K562 (cell line): ENCODE measurements around the gene PRELID3B. TPM values are rescaled to one million over a fixed set of nuclear protein-coding genes. Genes with fewer than 3 reads are reported as not detected.

Experiments
- CBX1 ChIP-seq: sonication (generic); IDR thresholded peaks from 2 replicates; pipeline ENCODE4 v1.6.1; 2016; ENCODE audit warnings: antibody characterized with exemption, low read depth, mild to moderate bottlenecking
- CREBBP ChIP-seq: IDR thresholded peaks from one replicate; pipeline ENCODE4 v1.6.1; 2012; ENCODE audit warnings: low read depth, mild to moderate bottlenecking, control low read depth, inconsistent platforms, low read length
- FOSL1 ChIP-seq: fragments of 200-800 bp; sonication (Bioruptor generic); conservative IDR thresholded peaks from 2 replicates; pipeline ENCODE4 v1.6.1; 2016; ENCODE audit warnings: missing genetic modification characterization, missing compliant biosample characterization
- HMGN3 ChIP-seq: IDR thresholded peaks from 2 replicates; pipeline ENCODE4 v1.6.1; 2011; ENCODE audit warnings: borderline replicate concordance, low read depth, mild to moderate bottlenecking, mixed read lengths, low read length; ENCODE audit not compliant: insufficient read length; ENCODE audit errors: extremely low read depth
- NCOA2 ChIP-seq, 2 experiments: fragments of 450-650 bp; IDR thresholded peaks; 2 replicates each; pipeline ENCODE4 v1.6.1; 2018; ENCODE audit warnings: mild to moderate bottlenecking in 2 of 2, moderate library complexity in 1 of 2; ENCODE audit not compliant: partially characterized antibody in 2 of 2
- ZC3H8 ChIP-seq: fragments of 450-650 bp; IDR thresholded peaks from 2 replicates; pipeline ENCODE4 v1.6.1; 2017
- ZFP30 ChIP-seq: fragments of 250-450 bp; sonication (Bioruptor Pico); IDR thresholded peaks from 2 replicates; pipeline ENCODE4 v1.8.0; 2022; ENCODE audit warnings: moderate library complexity, mild to moderate bottlenecking, inconsistent platforms, borderline replicate concordance
- ZKSCAN3 ChIP-seq: fragments of 250-450 bp; sonication (Bioruptor Pico); IDR thresholded peaks from 2 replicates; pipeline ENCODE4 v1.4.0; 2020
- polyA plus RNA-seq, 8 experiments: library from polyadenylated mRNA; depleted of rRNA in 4 of 8; stranded (reverse) in 5 of 8; unstranded in 3 of 8; fragments of >200 nt; fragmentation: Nextera tagmentation in 2 of 8; fragmentation: Illumina TruSeq in 1 of 8; extraction: Ambion mirVana in 2 of 8; extraction: Trizol in 1 of 8; gene quantifications; 2 replicates each; pipeline versions ENCODE4 v1.2.1 to v1.2.3, GENCODE V29; 2011 to 2014; ENCODE audit warnings: inconsistent platforms in 1 of 8, missing spikeins in 1 of 8
- total RNA-seq, 7 experiments: library from RNA; depleted of rRNA in 6 of 7; stranded (reverse); fragments of >200 nt in 6 of 7; fragmentation: Illumina TruSeq in 2 of 7; extraction: Trizol in 2 of 7; gene quantifications; 2 replicates each; pipeline versions ENCODE4 v1.2.1 to v1.2.3, GENCODE V29; 2011 to 2021; ENCODE audit warnings: low replicate concordance in 1 of 7
- TF ChIP-seq, protein P1 (sequence below), 2 experiments: fragments of 250-450 bp in 1 of 2; fragments of 450-650 bp in 1 of 2; sonication (Bioruptor Pico) in 1 of 2; IDR thresholded peaks; 2 replicates each; pipeline versions ENCODE4 v1.6.1 to v1.8.0; 2016 to 2021; ENCODE audit warnings: mild to moderate bottlenecking in 2 of 2, moderate library complexity in 2 of 2, missing compliant biosample characterization in 1 of 2, missing genetic modification characterization in 1 of 2
- TF ChIP-seq, protein P2 (sequence below): fragments of 450-650 bp; IDR thresholded peaks from one replicate; pipeline ENCODE4 v1.6.1; 2018; ENCODE audit warnings: mild to moderate bottlenecking, moderate library complexity; ENCODE audit not compliant: partially characterized antibody
- TF ChIP-seq, protein P3 (sequence below): fragments of 250-450 bp; sonication (Bioruptor Pico); IDR thresholded peaks from 2 replicates; pipeline ENCODE4 v1.4.0; 2020
- TF ChIP-seq, protein P4 (sequence below): fragments of 250-450 bp; sonication (Bioruptor Pico); IDR thresholded peaks from 2 replicates; pipeline ENCODE4 v1.5.0; 2020; ENCODE audit warnings: mild to moderate bottlenecking
- TF ChIP-seq, protein P5 (sequence below): IDR thresholded peaks from 2 replicates; pipeline ENCODE4 v1.6.1; 2014; ENCODE audit warnings: antibody characterized with exemption
- TF ChIP-seq, protein P6 (sequence below): fragments of 250-450 bp; sonication (Bioruptor Pico); IDR thresholded peaks from 2 replicates; pipeline ENCODE4 v1.8.0; 2021; ENCODE audit warnings: moderate library complexity, mild to moderate bottlenecking, inconsistent platforms
- TF ChIP-seq, protein P7 (sequence below): sonication (generic); formaldehyde crosslinking; IDR thresholded peaks from 2 replicates; pipeline ENCODE4 v1.8.1; 2022; ENCODE audit warnings: missing genetic modification reagents

The PRELID3B gene
- total and polyA plus RNA-seq, 9 of the 15 experiments (the other 6 are each of a cell fraction or from before 2014, with no cell fraction given) = 77.0 to 186 (median 101) TPM

DNA sequence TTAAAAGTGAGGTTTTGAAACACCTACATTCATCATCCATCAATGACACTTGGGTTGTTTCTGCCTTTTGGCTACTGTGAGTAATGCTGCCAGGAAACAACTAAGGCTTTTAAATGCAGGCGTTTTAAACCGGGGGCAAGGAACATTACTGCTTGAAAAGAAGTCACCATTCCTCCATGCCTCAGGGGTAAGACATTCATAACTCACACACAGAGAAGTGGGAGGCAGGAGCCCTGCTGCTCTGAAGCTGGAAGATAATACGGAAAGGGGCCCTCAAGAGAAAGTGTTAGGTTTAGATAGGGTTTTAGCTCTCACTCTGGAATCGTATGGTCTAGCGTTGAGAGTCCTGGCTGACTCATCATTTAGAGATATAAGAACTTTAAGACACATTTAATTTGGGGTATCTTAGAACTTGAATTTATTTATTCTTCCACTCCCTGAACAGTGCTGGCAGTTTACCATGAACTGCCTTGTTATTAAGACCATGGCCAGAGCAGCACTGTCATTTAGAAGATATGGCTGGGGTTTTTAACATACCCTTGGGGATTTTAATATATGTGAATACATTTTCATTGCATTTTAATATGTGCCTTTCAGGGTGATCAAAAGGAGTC lies 21.5 kb downstream of the PRELID3B start (continued):
- TF ChIP-seq ZC3H8 = no peak
- TF ChIP-seq, protein P1, sequence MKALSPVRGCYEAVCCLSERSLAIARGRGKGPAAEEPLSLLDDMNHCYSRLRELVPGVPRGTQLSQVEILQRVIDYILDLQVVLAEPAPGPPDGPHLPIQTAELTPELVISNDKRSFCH (CRISPR knock-in tag; IDR thresholded peaks at IDR 0.05) = no peak
- TF ChIP-seq, protein P1 (tag; IDR thresholded peaks at IDR 0.05) = no peak
- no peak for TF ChIP-seq ZFP30 (CRISPR knock-in tag)
- TF ChIP-seq, protein P2, sequence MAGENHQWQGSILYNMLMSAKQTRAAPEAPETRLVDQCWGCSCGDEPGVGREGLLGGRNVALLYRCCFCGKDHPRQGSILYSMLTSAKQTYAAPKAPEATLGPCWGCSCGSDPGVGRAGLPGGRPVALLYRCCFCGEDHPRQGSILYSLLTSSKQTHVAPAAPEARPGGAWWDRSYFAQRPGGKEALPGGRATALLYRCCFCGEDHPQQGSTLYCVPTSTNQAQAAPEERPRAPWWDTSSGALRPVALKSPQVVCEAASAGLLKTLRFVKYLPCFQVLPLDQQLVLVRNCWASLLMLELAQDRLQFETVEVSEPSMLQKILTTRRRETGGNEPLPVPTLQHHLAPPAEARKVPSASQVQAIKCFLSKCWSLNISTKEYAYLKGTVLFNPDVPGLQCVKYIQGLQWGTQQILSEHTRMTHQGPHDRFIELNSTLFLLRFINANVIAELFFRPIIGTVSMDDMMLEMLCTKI = no peak
- TF ChIP-seq, protein P3, sequence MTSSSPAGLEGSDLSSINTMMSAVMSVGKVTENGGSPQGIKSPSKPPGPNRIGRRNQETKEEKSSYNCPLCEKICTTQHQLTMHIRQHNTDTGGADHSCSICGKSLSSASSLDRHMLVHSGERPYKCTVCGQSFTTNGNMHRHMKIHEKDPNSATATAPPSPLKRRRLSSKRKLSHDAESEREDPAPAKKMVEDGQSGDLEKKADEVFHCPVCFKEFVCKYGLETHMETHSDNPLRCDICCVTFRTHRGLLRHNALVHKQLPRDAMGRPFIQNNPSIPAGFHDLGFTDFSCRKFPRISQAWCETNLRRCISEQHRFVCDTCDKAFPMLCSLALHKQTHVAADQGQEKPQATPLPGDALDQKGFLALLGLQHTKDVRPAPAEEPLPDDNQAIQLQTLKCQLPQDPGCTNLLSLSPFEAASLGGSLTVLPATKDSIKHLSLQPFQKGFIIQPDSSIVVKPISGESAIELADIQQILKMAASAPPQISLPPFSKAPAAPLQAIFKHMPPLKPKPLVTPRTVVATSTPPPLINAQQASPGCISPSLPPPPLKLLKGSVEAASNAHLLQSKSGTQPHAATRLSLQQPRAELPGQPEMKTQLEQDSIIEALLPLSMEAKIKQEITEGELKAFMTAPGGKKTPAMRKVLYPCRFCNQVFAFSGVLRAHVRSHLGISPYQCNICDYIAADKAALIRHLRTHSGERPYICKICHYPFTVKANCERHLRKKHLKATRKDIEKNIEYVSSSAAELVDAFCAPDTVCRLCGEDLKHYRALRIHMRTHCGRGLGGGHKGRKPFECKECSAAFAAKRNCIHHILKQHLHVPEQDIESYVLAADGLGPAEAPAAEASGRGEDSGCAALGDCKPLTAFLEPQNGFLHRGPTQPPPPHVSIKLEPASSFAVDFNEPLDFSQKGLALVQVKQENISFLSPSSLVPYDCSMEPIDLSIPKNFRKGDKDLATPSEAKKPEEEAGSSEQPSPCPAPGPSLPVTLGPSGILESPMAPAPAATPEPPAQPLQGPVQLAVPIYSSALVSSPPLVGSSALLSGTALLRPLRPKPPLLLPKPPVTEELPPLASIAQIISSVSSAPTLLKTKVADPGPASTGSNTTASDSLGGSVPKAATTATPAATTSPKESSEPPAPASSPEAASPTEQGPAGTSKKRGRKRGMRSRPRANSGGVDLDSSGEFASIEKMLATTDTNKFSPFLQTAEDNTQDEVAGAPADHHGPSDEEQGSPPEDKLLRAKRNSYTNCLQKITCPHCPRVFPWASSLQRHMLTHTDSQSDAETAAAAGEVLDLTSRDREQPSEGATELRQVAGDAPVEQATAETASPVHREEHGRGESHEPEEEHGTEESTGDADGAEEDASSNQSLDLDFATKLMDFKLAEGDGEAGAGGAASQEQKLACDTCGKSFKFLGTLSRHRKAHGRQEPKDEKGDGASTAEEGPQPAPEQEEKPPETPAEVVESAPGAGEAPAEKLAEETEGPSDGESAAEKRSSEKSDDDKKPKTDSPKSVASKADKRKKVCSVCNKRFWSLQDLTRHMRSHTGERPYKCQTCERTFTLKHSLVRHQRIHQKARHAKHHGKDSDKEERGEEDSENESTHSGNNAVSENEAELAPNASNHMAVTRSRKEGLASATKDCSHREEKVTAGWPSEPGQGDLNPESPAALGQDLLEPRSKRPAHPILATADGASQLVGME (CRISPR knock-in tag) = no peak
- TF ChIP-seq, protein P4, sequence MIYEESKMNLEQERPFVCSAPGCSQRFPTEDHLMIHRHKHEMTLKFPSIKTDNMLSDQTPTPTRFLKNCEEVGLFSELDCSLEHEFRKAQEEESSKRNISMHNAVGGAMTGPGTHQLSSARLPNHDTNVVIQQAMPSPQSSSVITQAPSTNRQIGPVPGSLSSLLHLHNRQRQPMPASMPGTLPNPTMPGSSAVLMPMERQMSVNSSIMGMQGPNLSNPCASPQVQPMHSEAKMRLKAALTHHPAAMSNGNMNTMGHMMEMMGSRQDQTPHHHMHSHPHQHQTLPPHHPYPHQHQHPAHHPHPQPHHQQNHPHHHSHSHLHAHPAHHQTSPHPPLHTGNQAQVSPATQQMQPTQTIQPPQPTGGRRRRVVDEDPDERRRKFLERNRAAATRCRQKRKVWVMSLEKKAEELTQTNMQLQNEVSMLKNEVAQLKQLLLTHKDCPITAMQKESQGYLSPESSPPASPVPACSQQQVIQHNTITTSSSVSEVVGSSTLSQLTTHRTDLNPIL (CRISPR knock-in tag) = no peak
- TF ChIP-seq FOSL1 (tag) = peak; percentile 89
- TF ChIP-seq HMGN3 = no peak
- TF ChIP-seq, protein P5, sequence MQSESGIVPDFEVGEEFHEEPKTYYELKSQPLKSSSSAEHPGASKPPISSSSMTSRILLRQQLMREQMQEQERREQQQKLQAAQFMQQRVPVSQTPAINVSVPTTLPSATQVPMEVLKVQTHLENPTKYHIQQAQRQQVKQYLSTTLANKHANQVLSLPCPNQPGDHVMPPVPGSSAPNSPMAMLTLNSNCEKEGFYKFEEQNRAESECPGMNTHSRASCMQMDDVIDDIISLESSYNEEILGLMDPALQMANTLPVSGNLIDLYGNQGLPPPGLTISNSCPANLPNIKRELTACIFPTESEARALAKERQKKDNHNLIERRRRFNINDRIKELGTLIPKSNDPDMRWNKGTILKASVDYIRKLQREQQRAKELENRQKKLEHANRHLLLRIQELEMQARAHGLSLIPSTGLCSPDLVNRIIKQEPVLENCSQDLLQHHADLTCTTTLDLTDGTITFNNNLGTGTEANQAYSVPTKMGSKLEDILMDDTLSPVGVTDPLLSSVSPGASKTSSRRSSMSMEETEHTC = no peak
- TF ChIP-seq ZKSCAN3 (CRISPR knock-in tag) = no peak
- TF ChIP-seq, protein P6, sequence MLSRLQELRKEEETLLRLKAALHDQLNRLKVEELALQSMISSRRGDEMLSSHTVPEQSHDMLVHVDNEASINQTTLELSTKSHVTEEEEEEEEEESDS = no peak
- TF ChIP-seq, protein P7, sequence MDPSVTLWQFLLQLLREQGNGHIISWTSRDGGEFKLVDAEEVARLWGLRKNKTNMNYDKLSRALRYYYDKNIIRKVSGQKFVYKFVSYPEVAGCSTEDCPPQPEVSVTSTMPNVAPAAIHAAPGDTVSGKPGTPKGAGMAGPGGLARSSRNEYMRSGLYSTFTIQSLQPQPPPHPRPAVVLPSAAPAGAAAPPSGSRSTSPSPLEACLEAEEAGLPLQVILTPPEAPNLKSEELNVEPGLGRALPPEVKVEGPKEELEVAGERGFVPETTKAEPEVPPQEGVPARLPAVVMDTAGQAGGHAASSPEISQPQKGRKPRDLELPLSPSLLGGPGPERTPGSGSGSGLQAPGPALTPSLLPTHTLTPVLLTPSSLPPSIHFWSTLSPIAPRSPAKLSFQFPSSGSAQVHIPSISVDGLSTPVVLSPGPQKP (CRISPR knock-in tag) = no peak
- TF ChIP-seq NCOA2 (IDR thresholded peaks at IDR 0.05; ENCODE audit: partially characterized antibody in 2 of 2) = peak in 1 of 2 experiments; percentile 76
- TF ChIP-seq CREBBP = no peak
- TF ChIP-seq CBX1 = no peak
